Measurements from ENCODE around the gene MYBPC1. TPM values are rescaled to one million over a fixed set of nuclear protein-coding genes. Genes with fewer than 3 reads are reported as not detected.
"Not testable (repeated sequence)": the region's sequence is repeated elsewhere in the genome, so short reads cannot be mapped to it uniquely, and the experiment has no call there.

The MYBPC1 gene
- total RNA-seq, 1 experiment from 2014 or later = not detected

DNA sequence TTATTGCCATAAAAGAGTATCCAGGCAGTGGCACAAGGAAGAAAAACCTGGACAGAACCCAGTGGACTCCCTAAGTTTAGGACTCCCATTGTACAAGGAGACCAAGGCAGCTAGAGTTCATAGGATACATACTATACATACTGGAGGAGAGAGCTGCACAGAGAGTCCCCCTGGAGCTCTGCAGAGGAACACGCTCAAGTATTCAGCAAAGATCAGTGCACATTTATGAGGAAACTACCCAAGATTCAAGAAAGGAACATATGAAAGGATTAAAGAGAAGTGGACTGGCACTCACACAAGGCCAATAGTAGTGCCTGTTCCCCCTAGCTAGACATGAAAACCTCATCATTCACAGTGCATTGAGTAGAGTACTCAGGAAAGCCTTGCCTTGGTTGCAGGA lies 59.7 kb downstream of the MYBPC1 start:
- DNase-seq (ENCODE audit: low read depth) = no peak

DNA sequence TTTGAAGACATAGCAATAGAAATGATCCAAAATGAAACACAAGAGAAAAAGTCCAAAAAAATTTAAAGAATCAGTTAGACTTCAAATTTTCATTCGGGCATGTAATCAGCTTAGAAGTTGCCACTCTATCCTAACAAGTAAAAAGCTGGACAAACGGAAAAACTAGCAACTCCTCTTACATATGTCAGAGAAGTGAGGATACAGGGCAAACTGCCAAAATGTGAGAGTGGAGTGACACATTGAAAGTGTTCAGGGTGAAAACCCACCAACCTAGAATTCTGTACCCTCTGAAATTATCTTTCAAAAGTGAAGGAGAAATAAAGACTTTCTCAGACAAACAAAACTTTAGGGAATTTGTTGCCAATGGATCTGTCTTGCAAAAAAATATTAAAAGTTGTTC lies 60.6 kb downstream of the MYBPC1 start:
- no peak for DNase-seq (ENCODE audit: low read depth)

DNA sequence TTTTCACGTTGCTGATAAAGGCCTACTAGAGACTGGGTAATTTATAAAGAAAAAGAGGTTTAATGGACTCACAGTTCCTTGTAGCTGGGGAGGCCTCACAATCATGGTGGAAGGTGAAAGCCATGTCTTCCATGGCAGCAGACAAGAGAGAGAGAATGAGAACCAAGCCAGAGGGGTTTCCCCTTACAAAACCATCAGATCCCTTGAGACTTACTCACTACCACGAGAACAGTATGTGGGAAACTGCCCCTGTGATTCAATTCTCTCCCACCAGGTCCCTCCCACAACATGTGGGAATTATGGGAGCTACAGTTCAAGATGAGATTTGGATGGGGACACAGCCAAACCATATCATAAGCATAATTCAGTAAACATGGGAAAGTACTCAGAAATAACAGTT lies 65.9 kb downstream of the MYBPC1 start:
- DNase-seq (ENCODE audit: low read depth) = not testable (repeated sequence)

DNA sequence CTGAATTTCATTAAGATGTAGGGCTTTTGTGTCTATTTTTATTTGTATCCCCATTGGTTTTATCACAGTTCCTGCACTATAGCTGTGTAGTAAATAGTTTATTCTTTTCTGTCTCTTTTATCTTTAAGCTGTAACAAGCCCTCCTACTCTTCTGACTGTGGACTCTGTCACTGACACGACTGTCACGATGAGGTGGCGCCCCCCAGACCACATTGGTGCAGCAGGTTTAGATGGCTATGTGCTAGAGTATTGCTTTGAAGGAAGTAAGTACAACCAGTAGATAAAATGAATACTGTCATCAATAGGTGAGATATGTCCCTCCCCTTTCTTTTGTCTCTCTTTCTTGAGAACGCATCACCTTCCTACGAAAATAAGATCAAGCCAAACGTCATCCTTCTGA lies 68.5 kb downstream of the MYBPC1 start:
- DNase-seq (ENCODE audit: low read depth) = no peak

DNA sequence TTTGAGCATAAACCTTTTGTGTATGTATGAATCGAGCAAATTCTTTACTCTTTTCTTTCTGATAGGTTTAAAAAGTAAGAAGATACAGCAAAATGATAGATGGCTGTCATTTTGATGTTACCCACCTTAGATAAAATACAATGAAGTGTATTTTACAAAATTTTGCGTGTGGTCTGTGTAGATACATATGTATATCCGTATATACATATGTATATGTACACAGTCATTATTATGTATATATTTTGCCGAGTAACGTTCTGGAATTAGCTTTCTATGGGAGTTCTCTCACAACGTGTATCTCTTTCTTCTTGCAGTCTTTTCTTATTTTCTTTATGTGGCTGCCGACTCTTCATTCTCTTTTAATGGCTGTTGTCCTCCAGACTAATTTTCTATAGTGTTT lies 70.2 kb downstream of the MYBPC1 start:
- no peak for DNase-seq (ENCODE audit: low read depth)

DNA sequence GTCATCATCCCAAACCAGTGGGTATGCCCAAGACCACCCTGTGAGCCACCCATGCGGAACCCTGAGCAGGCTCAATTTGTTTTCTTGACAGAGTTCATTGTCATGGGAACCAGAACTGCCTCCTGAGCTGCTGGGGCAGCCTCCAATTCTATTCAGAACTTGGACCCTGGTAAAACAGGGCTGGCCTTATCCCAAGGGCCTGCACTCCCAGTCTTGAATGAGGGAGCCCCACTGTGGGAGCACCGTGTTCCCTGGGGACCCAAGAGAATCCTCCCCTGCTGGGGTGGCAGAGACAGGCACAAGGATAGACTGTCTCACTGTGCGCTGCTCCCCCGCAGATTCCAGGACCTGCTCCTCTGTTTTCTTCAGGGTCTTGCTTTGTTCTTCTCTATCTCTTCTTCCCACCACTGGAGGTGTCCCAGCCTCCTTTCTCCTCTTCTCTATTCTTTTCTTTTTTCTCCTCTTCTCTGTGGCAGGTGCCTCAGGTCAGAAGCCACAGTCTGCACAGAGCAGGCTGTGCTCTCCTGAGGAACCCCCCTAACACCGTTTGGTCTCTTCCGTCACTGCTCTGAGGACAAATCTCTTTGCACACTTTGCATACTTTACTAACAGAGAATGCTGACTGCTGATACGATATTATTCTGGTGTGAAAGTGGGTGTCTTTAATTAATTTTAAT lies 71.4 kb downstream of the MYBPC1 start:
- no peak for DNase-seq (ENCODE audit: low read depth)

DNA sequence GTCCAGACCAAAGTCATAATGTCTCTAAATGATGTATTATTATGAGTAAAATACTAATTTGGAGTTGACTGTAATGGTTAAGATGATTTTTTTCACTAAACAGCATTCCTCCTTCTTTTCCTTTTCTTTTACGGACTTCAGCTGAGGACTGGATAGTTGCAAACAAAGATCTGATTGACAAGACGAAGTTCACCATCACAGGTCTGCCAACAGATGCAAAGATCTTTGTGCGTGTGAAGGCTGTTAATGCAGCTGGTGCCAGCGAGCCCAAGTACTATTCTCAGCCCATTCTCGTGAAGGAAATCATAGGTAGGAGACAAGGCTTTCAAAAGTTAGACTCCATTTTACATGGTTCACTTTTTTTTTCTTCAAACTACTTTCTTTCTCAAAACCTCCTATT lies 72.8 kb downstream of the MYBPC1 start:
- DNase-seq (ENCODE audit: low read depth) = no peak

DNA sequence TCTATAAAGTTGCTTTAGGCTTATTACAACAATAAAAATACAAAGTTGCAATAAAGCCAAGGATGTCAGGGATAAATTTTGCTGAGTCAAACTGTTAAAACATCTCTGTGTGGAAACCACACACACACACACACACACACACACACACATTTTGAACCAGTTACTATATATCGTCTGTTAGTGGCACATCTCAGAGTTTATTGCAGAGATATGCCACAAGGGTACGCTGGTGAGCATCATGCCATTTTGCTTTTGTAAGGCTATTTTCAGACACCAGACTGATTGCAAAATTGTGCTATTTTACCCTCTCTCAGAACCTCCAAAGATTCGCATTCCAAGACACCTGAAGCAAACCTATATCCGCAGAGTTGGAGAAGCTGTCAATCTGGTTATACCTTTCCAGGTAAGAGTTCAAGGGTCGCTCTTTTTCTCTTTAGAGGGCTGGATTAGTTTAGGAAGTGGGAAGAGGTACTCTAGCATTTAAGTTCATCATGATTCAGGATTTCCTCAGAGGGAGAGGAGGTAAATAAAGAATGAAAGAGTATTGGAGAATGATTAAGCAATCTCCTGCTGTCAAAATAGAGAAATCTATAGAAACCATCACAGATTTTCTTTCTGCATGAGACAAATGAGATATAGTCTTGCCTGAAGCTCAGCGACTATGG lies 75.4 kb downstream of the MYBPC1 start:
- DNase-seq (ENCODE audit: low read depth) = peak; percentile 40

DNA sequence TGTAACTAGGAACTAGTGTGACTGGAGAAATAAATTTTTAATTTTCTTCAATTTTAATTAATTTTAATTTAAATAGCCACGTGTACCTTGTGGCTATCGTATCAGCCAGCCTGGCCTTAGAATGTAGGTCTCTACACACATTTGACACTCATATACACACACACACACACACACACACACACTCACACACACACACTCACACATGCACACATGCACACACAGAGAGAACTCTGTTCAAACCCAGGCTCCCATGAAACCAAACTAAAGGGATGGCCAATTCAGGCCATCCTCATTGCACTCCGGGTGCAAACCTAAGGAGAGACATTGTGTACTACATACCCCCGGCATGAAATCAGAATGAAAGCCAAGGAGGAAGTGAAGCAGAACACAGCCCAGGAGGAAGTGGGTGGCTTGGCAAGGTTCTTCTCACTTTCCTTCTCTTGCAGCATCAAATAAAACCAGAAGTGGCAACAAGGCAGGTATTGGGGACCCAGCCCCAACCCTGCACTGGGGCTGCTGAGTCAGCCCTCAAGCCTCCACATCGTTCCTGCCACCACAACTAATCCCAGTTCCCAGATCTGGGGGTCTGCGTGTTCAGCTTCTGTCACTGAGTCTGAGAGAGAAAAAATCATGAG lies 76.5 kb downstream of the MYBPC1 start:
- DNase-seq (ENCODE audit: low read depth) = no peak

DNA sequence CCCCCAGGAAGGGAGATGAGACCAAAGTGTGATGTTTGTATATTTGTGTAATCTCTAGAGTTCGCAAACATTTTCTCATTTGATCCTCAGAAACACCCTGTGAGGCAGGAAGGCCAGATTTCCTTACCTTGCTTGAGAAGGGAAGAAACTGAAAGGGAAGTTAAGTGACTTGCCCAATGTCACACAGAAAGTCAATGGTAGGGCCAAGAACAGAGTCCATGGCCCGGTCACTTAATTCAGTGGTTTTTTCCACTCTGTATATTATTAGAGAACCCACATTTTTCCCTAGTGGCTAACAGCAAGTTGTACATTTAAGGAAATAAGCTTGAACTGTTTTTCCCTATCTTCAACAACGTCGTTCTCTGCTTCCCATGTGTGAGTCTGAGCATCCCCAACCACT lies 77.1 kb downstream of the MYBPC1 start:
- DNase-seq (ENCODE audit: low read depth) = no peak

DNA sequence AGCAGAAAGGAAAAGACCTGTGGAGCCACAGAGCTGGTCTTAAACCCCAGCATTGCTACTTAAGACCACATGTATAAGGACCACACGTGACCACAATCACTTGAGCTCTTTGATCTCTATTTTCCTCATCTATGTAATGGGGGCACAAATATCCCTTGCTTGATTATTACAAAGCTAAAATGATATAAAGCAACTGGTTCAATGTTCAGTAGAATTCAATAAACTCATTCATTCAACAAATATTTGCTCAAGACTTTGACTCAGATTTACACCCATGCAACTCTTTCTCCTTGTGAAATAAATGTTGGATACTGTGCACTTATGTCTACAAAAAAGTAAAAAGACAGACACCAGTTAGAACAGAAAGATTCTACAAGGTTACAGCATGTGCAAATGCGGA lies 80.8 kb downstream of the MYBPC1 start:
- no peak for DNase-seq (ENCODE audit: low read depth)

DNA sequence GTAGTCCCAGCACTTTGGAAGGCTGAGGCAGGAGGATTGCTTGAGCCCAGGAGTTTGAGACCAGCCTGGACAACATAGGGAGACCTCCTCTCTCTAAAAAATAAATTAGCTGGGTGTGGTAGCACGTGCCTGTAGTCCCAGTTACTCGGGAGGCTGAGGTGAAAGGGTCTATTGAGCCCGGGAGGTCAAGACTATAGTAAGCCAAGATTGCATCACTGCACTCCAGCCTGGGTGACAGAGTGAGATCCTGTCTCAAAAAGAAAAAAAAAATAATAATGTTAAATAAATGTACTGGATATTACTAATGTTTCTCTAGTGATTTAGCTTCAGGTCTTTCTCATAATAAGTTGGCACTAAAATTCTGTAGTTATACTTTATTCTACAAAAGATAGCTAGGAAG lies 81.7 kb downstream of the MYBPC1 start:
- not testable (repeated sequence) for DNase-seq (ENCODE audit: low read depth)

DNA sequence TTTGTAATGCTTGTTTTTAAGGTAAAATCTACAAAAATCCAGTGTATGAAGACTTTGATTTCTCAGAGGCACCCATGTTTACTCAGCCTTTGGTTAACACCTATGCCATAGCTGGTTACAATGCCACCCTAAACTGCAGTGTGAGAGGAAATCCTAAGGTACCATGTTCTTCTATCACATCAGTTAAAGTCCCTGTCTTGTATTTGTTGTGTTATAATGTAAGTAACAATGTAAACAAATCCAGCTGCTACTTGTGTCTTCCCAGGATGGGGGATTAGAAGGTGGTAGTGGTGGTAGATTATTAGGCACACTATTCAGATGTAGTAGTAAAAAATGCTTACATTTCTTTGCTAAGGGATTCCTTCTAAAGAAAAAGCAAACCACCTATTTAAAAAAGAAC lies 83.3 kb downstream of the MYBPC1 start:
- no peak for DNase-seq (ENCODE audit: low read depth)

DNA sequence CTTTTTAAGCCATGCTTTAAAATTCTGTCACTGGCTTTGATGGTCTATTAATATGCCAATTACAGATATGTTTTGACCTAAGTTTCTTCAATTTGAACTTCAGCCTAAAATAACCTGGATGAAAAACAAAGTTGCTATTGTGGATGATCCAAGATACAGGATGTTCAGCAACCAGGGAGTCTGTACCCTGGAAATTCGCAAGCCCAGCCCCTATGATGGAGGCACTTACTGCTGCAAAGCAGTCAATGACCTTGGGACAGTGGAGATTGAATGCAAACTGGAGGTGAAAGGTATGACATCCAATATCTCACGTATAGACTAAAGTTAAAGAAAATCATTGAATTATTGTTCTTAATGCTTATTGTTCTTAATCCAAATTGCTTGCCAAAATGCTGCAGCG lies 85.5 kb downstream of the MYBPC1 start:
- no peak for DNase-seq (ENCODE audit: low read depth)

DNA sequence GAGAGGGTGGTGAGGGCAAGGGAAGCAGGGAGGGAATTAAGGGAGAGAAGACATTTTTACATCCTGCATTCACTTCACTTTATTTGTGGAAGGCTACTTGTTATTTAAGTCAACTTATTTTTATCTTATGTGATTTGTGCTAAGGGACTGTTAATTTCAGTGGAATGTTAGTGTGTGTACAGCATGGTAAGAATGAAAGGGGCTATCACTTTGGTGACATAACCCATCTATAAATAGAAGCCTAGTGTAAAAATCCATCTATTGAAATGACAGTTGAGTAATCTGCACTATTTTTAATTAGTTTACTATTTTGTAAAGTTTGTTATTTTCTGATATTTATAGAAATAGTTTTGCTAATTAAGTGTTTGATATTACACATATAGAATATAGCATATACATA lies 85.9 kb downstream of the MYBPC1 start:
- no peak for DNase-seq (ENCODE audit: low read depth)

DNA sequence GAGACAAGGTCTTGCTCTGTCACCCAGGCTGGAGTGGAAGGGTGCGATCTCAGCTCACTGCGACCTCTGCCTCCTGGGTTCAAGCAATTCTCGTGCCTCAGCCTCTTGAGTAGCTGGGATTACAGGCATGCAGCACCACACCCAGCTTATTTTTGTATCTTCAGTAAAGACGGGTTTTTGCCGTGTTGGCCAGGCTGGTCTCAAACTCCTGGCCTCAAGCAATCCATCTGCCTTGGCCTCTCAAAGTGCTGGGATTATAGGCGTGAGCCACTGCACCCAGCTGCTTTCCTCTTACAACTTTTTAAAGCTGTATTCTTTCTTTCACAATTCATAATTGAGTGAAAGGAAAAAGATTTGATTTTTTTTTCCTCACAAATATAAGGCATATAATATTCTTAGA lies 86.9 kb downstream of the MYBPC1 start:
- DNase-seq (ENCODE audit: low read depth) = not testable (repeated sequence)

DNA sequence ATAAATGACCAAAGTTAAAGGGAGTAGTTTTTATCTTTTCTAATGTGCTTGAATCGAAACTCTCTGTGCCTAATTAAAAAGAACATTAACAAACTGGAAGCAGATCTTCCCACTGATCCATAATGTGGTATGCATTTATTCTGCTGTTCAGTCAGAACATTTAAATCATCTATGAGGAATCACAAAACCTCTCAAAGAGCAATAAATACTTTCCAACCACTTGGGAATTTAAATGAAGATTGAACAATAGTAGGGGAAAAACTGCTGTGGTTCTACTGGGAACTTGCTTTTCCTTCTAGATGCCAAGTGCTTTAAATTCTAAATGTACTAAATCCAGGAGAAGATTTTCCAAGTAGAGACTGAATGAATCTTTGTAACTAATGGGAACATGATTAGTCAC lies 90.3 kb downstream of the MYBPC1 start:
- DNase-seq (ENCODE audit: low read depth) = no peak

DNA sequence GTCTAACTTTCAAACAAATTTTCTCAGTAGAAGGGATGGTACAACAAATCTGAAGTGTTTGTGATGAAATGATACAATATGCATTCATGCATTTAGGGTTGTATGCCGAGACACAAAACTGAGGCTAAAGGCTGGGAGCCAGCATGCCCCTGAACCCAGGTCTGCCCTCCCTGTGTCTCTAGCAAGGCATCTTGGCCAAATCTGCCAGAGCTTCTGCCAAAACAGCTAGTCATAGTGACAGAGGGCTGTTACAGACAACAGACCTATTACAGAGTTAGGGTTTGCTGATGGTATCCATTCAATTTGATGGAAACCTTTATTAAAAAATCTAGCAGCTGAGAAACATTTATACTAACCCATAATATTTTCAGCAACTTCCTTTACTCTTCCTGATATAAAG lies 91.4 kb downstream of the MYBPC1 start:
- DNase-seq (ENCODE audit: low read depth) = no peak

DNA sequence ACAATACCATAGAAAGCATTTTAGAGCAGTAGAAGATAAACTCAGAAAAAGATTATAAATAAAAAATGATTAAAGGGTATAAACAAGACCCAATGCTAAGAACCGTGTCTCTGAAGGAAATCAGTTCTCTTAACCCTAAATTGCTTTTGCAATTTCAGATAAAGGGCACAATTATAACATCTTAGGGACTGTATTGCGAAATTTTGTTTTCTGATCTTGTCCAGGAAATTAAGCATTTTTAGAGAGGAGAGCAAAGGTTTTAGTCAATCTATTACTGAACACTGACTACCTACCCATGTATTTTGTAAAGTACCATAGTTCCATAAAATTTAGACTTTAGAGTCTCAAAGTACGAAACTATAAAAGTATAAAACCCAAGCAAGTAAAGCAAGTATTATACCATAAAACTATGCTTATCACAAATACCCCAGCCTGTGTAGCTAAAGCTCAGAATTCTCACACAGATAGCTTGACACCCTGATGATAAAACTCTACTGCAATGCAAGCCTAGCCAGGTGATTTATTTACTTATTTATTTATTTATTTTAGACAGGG lies 95.8 kb downstream of the MYBPC1 start:
- DNase-seq (ENCODE audit: low read depth) = no peak

DNA sequence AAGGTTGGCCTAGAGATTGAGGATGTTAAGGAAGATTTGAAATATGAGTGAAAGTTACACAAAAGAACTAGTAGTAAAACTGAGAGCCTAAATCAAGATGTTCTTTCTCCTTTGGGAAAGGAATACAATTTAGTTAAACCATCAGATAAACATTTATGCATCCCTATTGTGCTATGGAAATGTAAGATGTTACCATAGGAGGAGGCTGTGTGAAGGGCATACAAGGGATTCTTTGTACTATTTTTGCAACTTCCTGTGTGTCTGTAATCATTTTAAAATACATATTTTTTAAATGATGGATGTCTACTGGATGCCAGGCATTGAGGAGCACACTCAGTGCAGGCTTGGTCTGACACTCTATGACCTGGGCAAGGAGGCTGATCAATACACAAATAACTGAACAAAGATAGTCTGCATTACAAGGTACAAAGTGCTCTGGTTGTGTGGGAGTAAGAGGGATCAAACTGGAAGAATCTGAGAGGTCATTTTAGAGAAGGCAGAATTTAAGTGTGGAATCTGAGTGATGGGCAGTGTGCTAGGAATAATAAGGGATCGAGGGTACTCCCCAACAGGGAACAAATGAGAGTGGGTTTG lies 96.8 kb downstream of the MYBPC1 start:
- DNase-seq (ENCODE audit: low read depth) = no peak

DNA sequence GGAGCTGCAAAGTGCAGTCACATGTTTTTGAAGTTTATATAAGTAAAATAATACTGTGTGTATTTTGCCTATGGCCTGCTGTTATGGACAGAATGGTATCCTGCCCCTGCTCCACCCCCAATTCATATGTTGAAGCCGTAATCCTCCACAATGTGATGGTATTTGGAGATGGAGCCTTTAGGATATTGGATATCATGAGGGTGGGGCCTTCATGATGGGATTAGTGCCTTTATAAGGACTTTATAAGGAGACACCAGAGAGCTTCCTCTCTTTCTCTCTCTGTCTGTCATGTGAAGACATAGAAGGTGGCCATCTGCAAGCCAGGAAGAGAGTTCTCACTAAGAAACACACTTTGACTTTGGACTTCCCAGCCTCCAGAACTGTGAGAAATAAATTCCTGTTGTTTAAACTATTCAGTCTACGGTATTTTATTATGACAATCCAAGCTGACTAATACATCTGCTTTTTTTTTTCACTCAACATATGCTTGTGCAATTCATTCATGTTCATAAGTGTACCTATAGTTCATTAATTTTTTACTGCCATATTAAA lies 99.6 kb downstream of the MYBPC1 start:
- DNase-seq (ENCODE audit: low read depth) = no peak

DNA sequence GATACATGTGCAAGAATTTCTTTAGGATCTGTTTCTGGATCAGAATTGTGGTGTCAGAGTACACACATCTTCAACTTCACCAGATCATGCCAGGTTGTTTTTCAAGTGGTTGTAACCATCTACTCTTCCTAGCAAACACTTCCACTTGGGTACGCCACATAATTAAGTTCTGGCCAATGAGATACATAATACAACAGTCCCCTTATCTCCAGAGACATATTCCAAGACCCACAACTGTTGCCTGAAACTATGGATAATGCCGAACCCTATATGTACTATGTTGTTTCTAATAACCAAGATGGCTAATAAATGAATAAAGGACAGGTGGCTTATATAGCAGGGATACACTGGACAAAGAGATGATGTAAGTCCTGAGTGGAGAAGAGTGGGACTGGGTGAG lies 100.2 kb downstream of the MYBPC1 start:
- no peak for DNase-seq (ENCODE audit: low read depth)

Measured in Daoy (cell line).